WTC11 (cell line): ENCODE data around the gene CCBE1.

Experiments
- SP1 ChIP-seq: sonication (generic); formaldehyde crosslinking; conservative IDR thresholded peaks from 2 replicates; pipeline ENCODE4 v1.8.1; 2022; ENCODE audit warnings: missing genetic modification reagents
- ZNF138 ChIP-seq: sonication (generic); formaldehyde crosslinking; conservative IDR thresholded peaks from 2 replicates; pipeline ENCODE4 v1.8.1; 2022; ENCODE audit warnings: mild to moderate bottlenecking, moderate library complexity, missing genetic modification reagents
- TF ChIP-seq, protein P1 (sequence below): fragments of 200-600 bp; IDR thresholded peaks from 2 replicates; pipeline ENCODE4 v1.8.0; 2022; ENCODE audit warnings: antibody characterized with exemption
- TF ChIP-seq, protein P2 (sequence below): sonication (generic); formaldehyde crosslinking; IDR thresholded peaks from 2 replicates; pipeline ENCODE4 v1.8.0; 2022; ENCODE audit warnings: mild to moderate bottlenecking, missing genetic modification reagents

DNA sequence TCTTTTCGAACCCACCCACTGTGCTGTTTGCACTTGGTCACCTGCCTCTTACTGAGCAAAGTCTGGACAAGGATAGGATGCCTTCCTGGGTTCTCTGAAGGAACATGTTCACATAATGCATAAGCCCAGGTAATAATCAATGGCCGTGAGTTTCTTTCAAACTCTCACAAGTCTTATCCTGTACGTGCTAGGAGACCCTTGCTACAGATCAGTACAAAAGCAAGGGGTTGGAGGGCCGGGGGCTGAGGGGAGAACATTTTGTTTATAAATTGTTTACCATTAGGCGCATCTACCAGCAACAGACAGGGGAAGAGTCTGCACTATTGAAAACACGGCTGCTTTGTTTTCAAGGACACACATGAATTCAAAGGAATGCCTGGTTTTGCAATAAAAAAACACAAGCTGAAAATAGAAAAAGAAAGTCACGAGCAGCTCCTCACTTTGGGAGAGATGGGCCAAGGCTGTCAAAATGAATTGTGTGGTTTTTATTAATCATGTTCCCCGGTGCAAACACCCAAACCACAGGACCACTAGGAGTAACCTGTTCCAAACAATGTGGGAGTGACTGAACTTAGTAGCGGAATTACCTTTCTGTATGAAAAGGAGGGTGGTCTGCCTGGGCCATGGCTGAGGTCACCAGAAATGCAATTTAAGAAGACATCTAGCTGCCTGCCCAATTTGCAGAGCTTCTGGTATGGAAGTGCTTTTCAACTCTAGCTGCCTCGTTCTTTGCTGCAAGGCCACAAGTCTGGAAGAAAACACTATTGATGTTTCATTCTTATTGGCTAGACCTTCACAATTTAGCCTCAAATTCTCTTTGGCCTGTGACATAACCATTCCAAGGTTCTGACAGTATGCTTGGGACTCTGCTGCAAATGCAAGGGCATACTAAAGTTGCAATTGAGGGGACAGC is 73.5 kb downstream of the CCBE1 start:
- TF ChIP-seq, protein P1, sequence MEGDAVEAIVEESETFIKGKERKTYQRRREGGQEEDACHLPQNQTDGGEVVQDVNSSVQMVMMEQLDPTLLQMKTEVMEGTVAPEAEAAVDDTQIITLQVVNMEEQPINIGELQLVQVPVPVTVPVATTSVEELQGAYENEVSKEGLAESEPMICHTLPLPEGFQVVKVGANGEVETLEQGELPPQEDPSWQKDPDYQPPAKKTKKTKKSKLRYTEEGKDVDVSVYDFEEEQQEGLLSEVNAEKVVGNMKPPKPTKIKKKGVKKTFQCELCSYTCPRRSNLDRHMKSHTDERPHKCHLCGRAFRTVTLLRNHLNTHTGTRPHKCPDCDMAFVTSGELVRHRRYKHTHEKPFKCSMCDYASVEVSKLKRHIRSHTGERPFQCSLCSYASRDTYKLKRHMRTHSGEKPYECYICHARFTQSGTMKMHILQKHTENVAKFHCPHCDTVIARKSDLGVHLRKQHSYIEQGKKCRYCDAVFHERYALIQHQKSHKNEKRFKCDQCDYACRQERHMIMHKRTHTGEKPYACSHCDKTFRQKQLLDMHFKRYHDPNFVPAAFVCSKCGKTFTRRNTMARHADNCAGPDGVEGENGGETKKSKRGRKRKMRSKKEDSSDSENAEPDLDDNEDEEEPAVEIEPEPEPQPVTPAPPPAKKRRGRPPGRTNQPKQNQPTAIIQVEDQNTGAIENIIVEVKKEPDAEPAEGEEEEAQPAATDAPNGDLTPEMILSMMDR: no peak
- no peak for TF ChIP-seq ZNF138
- TF ChIP-seq SP1 (CRISPR knock-in tag): no peak
- TF ChIP-seq, protein P2, sequence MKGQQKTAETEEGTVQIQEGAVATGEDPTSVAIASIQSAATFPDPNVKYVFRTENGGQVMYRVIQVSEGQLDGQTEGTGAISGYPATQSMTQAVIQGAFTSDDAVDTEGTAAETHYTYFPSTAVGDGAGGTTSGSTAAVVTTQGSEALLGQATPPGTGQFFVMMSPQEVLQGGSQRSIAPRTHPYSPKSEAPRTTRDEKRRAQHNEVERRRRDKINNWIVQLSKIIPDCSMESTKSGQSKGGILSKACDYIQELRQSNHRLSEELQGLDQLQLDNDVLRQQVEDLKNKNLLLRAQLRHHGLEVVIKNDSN: no peak
